HG03095 (cell line): Measurements from ENCODE around the gene SCD5.
"Not testable (repeated sequence)": the region's sequence is repeated elsewhere in the genome, so short reads cannot be mapped to it uniquely, and the experiment has no call there.

Experiments used
- ATAC-seq: cut with Tn5 transposase; IDR thresholded peaks from one replicate; pipeline ENCODE4 v1.9.1; 2021; ENCODE audit warnings: moderate library complexity; ENCODE audit not compliant: unreplicated experiment

Gene SCD5

GRCh38 chr4:82798168-82799005 lies at the start of gene SCD5:
SCD5 (minus strand) TSS chr4:82798796; CDS start chr4:82798537, 259 bp downstream.
- peak; percentile 83 for ATAC-seq

- no peak for ATAC-seq
These were observed 44.0 kb upstream of the SCD5 start for GRCh38 chr4:82842593-82842992.

GRCh38 chr4:82839624-82840023 lies 41.0 kb upstream of the SCD5 start:
- ATAC-seq = no peak

GRCh38 chr4:82833696-82834313 lies 35.2 kb upstream of the SCD5 start:
- ATAC-seq = no peak

GRCh38 chr4:82833060-82833459 lies 34.5 kb upstream of the SCD5 start:
- ATAC-seq = not testable (repeated sequence)

- ATAC-seq = no peak
These were observed 26.8 kb upstream of the SCD5 start for GRCh38 chr4:82825425-82825824.

- no peak for ATAC-seq
These were observed 24.5 kb upstream of the SCD5 start for GRCh38 chr4:82823062-82823461.

GRCh38 chr4:82820689-82821088 lies 22.1 kb upstream of the SCD5 start:
- no peak for ATAC-seq

GRCh38 chr4:82818664-82819662 lies 20.4 kb upstream of the SCD5 start:
- no peak for ATAC-seq

GRCh38 chr4:82816874-82817273 lies 18.3 kb upstream of the SCD5 start:
- ATAC-seq = not testable (repeated sequence)

GRCh38 chr4:82814034-82814433 lies 15.4 kb upstream of the SCD5 start:
- no peak for ATAC-seq

GRCh38 chr4:82811838-82812341 lies 13.3 kb upstream of the SCD5 start:
- no peak for ATAC-seq

- ATAC-seq = no peak
These were observed 12.8 kb upstream of the SCD5 start for GRCh38 chr4:82811392-82811791.

GRCh38 chr4:82810176-82810575 lies 11.6 kb upstream of the SCD5 start:
- ATAC-seq = no peak

GRCh38 chr4:82809619-82810018 lies 11.0 kb upstream of the SCD5 start:
- ATAC-seq = no peak

- ATAC-seq = no peak
These were observed 5.2 kb upstream of the SCD5 start for GRCh38 chr4:82803746-82804145.

- no peak for ATAC-seq
These were observed 4.3 kb upstream of the SCD5 start for GRCh38 chr4:82802911-82803310.

- no peak for ATAC-seq
These were observed 3.4 kb upstream of the SCD5 start for GRCh38 chr4:82801910-82802521.

GRCh38 chr4:82799006-82799881 lies 648 bp upstream of the SCD5 start:
- ATAC-seq = no peak
